GM21619 (cell line): ENCODE data around the gene MEI4.
"Not testable (repeated sequence)": the region's sequence is repeated elsewhere in the genome, so short reads cannot be mapped to it uniquely, and the experiment has no call there.

Experiments
- ATAC-seq: cut with Tn5 transposase; IDR thresholded peaks from one replicate; pipeline ENCODE4 v1.9.1; 2021; ENCODE audit not compliant: unreplicated experiment

The MEI4 gene

GRCh38 chr6:77678048-77678447 is 25.2 kb downstream of the MEI4 start:
- ATAC-seq, result no peak

GRCh38 chr6:77683515-77683914 is 30.7 kb downstream of the MEI4 start:
- no peak for ATAC-seq

GRCh38 chr6:77686931-77687330 is 34.1 kb downstream of the MEI4 start:
- no peak for ATAC-seq

GRCh38 chr6:77688649-77689048 is 35.8 kb downstream of the MEI4 start:
- ATAC-seq, result no peak

- ATAC-seq, result not testable (repeated sequence)
Observed at GRCh38 chr6:77700095-77700494, 47.3 kb downstream of the MEI4 start.

GRCh38 chr6:77707603-77708002 is 54.8 kb downstream of the MEI4 start:
- ATAC-seq, result no peak

- ATAC-seq, result no peak
Observed at GRCh38 chr6:77715588-77715987, 62.7 kb downstream of the MEI4 start.

- no peak for ATAC-seq
Observed at GRCh38 chr6:77716311-77716710, 63.5 kb downstream of the MEI4 start.

- not testable (repeated sequence) for ATAC-seq
Observed at GRCh38 chr6:77736010-77736409, 83.2 kb downstream of the MEI4 start.

- no peak for ATAC-seq
Observed at GRCh38 chr6:77740380-77740779, 87.5 kb downstream of the MEI4 start.

- not testable (repeated sequence) for ATAC-seq
Observed at GRCh38 chr6:77752156-77752555, 99.3 kb downstream of the MEI4 start.

GRCh38 chr6:77762386-77762785 is 109.5 kb downstream of the MEI4 start:
- no peak for ATAC-seq

GRCh38 chr6:77763124-77763523 is 110.3 kb downstream of the MEI4 start:
- no peak for ATAC-seq

- ATAC-seq, result no peak
Observed at GRCh38 chr6:77764364-77764763, 111.5 kb downstream of the MEI4 start.

- ATAC-seq, result no peak
Observed at GRCh38 chr6:77773157-77773822, 120.5 kb downstream of the MEI4 start.

GRCh38 chr6:77774457-77774856 is 121.6 kb downstream of the MEI4 start:
- ATAC-seq, result no peak

GRCh38 chr6:77776441-77776840 is 123.6 kb downstream of the MEI4 start:
- no peak for ATAC-seq

GRCh38 chr6:77778527-77778926 is 125.7 kb downstream of the MEI4 start:
- no peak for ATAC-seq

GRCh38 chr6:77786935-77787629 is 134.2 kb downstream of the MEI4 start:
- no peak for ATAC-seq

GRCh38 chr6:77796824-77797809 is 144.3 kb downstream of the MEI4 start:
- no peak for ATAC-seq

- ATAC-seq, result no peak
Observed at GRCh38 chr6:77812304-77812703, 159.5 kb downstream of the MEI4 start.

GRCh38 chr6:77813090-77813489 is 160.3 kb downstream of the MEI4 start:
- no peak for ATAC-seq
